DMS53 (cell line): Measurements from ENCODE around the gene RNF130.
"Not testable (repeated sequence)": the region's sequence is repeated elsewhere in the genome, so short reads cannot be mapped to it uniquely, and the experiment has no call there.

Experiments used
- DNase-seq: peaks from one replicate; lab custom pipeline; 2025; lab: John Stamatoyannopoulos, UW

Gene RNF130

DNA sequence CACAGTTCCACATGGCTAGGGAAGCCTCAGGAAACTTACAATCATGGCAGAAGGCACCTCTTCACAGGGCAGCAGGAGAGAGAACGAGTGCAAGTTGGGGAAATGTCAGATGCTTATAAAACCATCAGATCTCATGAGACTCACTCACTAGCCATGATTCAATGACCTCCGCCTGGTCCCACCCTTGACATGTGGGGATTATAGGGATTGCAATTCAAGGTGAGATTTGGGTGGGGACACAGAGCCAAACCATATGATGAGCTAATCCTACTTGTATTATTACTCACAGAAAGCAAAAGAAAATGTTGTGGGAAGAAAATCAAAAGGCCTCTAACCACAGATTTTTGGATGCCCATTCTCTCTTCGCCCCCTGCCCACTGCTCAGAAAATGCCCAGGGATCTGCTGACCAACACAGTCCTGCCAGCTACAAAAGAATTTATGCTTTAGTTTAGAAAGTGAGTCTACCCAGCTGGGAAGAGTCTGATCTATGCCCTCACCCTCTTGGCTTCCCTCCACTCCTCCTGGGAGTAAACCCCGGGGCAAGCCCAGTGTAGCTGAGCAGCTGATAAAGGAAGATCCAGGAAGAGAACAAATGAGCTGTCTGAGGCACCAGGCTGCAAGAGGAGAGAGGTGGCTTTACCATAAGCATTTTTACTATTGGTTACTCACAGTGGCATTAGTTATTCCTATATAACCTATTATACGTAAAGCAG is 53.1 kb downstream of the RNF130 start:
- no peak for DNase-seq

DNA sequence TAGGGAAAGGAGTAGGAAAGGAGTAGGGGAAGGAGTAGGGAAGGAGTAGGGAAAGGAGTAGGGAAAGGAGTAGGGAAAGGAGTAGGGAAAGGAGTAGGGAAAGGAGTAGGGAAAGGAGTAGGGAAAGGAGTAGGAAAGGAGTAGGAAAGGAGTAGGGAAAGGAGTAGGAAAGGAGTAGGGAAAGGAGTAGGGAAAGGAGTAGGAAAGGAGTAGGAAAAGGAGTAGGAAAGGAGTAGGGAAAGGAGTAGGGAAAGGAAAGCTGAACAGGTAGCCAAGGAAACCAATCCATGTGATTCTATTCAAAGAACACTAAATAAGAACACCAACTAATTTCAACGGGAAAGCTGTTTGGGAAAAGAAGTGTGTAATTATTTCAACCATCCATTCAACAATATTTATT is 56.0 kb downstream of the RNF130 start:
- DNase-seq: not testable (repeated sequence)

DNA sequence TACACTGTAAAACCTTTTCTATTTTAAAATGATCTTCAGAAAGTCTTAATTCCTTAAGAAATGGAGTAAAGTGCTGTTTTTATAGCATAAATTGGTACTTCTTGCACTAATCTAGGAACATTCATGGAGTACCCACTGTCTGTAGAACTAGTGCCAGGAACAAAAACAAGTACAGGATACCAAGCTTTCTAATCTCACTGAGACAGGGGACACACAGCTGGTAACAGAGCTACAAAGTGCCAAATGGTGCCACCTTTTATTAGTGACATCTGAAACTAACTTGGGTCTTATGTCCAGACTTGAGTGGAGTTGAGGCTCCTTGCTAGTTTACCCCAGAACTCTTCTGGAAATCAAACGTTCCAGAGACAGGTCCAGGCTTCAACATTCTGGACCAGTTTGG is 57.9 kb downstream of the RNF130 start:
- DNase-seq: no peak

DNA sequence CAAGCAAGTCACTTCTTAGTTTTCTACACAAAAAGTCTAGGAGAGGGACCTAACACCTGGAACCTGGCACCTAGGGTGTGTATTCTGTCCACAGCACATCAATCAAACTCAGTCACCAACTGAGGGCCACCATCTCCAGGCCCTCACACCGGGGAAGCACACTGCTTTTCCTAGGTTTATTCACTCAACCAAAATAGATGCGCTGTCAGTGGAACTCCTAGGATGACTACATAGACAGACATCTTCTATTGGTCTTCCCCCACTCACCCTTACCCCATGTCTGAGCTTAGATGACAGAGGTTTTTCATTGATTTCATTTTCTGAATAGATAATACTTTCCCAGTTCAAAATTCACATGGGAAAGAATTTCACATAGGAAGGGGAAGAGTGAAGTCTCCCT is 59.2 kb downstream of the RNF130 start:
- DNase-seq: no peak

GRCh38 chr5:180010636-180011035 is 60.9 kb downstream of the RNF130 start:
- DNase-seq: no peak

GRCh38 chr5:180009581-180009980 is 62.0 kb downstream of the RNF130 start:
- DNase-seq: no peak

DNA sequence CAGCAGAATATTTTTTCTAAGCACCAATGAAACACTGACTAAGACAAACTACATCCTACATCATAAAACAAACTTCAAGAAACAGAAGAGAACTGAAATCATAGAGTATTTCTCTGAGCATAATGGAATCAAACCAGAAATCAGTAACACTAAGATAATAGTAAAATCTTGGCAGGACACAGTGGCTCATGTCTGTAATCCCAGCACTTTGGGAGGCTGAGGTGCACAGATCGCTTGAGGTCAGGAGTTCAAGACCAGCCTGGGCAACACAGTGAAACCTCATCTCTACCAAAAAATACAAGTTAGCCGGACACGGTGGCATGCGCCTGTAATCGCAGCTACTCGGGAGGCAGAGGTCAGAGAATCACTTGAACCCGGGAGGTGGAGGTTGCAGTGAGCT is 63.1 kb downstream of the RNF130 start:
- no peak for DNase-seq

- DNase-seq: no peak
These were observed 64.0 kb downstream of the RNF130 start for GRCh38 chr5:180007582-180007981.

- no peak for DNase-seq
These were observed 65.4 kb downstream of the RNF130 start for GRCh38 chr5:180006141-180006540.

DNA sequence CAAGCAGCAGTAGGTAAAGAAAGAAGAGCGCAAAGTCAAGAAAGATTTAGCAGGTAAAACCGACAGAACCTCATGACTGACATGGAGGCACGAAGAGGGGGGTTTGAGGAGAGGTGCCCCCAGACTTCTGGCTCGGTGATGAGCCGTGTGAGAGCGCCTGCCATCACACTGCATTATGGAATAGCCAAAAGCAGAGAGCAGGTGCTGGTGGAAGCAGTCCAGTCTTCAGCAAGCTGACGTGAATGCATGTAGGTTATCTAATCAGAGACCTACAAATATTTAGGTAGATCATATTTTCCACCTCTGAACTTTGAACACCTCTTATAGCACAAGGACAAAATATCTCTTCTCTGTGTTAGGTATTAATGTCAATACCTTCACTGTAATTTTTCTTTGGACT is 68.4 kb downstream of the RNF130 start:
- no peak for DNase-seq

DNA sequence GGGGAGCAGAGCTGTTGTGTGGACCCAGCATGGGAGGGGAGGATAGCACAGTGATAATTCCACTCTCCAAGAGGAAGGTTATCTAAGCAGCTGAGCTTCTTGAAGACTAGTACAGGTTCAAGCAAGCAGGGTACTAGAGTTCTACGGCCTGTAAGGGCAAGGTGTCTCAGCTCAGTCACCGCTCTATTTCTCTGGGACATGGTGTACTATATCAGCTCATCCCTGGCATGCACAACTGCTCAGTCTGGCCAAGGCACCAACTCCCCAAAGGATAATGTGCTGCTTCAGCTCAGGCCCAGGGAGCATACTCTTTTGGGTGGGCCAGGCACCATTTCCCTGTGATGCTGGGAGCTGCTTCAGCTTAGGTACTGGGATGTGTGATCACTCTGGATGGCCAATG is 69.8 kb downstream of the RNF130 start:
- no peak for DNase-seq

DNA sequence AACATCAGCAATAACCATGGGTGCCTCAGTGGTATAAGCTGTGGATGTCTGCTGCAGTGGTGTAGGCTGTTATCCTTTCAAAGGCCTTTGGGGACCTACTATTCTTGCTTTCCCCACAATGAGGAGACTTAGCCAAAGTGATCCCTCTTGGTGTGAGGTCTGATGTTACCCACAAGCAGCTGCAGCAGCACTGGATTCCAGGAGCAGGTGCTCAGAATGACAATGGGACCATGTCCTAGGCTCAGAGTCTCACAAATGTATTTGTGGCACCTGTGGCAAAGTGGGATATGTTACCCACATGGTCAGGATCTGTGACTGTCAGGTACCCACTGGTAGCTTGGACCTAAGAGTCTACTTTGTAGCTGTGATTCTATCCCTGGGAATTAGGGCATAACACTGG is 70.4 kb downstream of the RNF130 start:
- DNase-seq: no peak

- no peak for DNase-seq
These were observed 73.1 kb downstream of the RNF130 start for GRCh38 chr5:179998485-179998884.

- DNase-seq: no peak
These were observed 76.8 kb downstream of the RNF130 start for GRCh38 chr5:179994583-179995323.

DNA sequence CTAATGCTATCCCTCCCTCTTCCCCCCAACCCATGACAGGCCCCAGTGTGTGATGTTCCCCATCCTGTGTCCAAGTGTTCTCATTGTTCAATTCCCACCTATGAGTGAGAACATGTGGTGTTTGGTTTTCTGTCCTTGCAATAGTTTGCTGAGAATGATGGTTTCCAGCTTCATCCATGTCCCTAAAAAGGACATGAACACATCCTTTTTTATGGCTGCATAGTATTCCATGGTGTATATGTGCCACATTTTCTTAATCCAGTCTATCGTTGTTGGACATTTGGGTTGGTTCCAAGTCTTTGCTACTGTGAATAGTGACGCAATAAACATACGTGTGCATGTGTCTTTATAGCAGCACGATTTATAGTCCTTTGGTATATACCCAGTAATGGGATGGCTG is 78.7 kb downstream of the RNF130 start:
- DNase-seq: not testable (repeated sequence)

GRCh38 chr5:179991106-179991505 is 80.5 kb downstream of the RNF130 start:
- no peak for DNase-seq

- DNase-seq: peak; percentile 14
These were observed 81.0 kb downstream of the RNF130 start for GRCh38 chr5:179990525-179990924.

GRCh38 chr5:179986328-179986727 is 85.2 kb downstream of the RNF130 start:
- peak; percentile 48 for DNase-seq

DNA sequence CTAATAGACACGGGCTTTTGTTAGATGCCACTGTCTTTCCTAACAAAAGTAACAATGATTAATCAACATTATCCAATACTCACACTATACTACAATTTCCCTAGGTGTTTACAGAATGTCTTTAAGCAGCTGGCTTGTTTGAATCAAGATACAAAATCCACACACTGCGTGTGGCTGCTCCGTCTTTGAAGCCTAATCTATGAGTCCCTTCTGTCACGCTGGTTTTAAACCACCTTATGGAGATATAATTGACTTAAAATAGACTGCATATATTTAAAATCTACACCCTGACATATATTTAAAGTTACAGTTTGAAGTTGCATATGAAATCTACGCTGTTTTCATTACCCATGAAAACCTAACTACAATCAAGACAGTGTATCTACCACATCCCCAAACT is 89.9 kb downstream of the RNF130 start:
- no peak for DNase-seq

DNA sequence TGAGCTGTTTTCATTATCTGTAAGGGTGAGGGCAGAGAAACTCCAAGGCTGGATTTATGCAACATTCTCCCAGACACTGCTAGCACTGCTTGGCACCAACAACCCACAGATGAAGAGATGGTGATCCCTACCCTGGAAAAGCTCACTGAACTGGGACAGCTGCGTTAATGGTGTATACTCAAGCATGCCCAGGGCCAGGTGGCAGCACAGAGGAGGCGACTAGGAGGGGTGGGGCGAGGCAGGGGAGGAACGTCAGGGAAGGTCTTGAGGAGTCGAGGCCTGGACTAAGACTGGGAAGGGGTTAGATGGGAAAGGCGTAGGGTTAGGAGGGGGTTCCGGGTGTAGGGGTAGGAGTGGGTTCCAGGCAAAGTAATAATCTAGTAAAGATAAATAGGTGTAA is 90.8 kb downstream of the RNF130 start:
- no peak for DNase-seq

- DNase-seq: no peak
These were observed 92.8 kb downstream of the RNF130 start for GRCh38 chr5:179978792-179979191.

GRCh38 chr5:179975713-179976134 is 95.8 kb downstream of the RNF130 start:
- no peak for DNase-seq

GRCh38 chr5:179974946-179975712 is 96.4 kb downstream of the RNF130 start:
- DNase-seq: peak; percentile 84
